DND-41 (cell line): ENCODE measurements around the gene COBL.
A peak's percentile ranks its signal among the peaks of the same experiment; 100 is the strongest.

ENCODE experiments used
- ATAC-seq: fragments of 200-7000 bp; cut with Tn5 transposase; 3 replicates; pipeline ENCODE4 v1.9.1; 2021; ENCODE audit warnings: low read depth; ENCODE audit not compliant: insufficient read depth
- DNase-seq: peaks from one replicate; pipeline ENCODE4 v3.0.0-alpha.2; 2020
- H2AFZ ChIP-seq: 2 replicates; pipeline ENCODE4 v1.6.0; 2012; ENCODE audit warnings: low read depth, low read length
- H3K27ac ChIP-seq: 2 replicates; pipeline ENCODE4 v1.5.1; 2012; ENCODE audit warnings: low read length, inconsistent platforms
- H3K27me3 ChIP-seq: fragments of 200-600 bp; sonication (generic); 2 replicates; pipeline ENCODE4 v1.6.0; 2012; ENCODE audit warnings: low read length, mild to moderate bottlenecking, inconsistent platforms; ENCODE audit not compliant: insufficient read depth, poor library complexity
- H3K36me3 ChIP-seq: 2 replicates; pipeline ENCODE4 v1.5.1; 2012; ENCODE audit warnings: low read length, inconsistent platforms; ENCODE audit not compliant: insufficient read depth
- H3K4me1 ChIP-seq: 2 replicates; pipeline ENCODE4 v1.5.1; 2012; ENCODE audit warnings: mild to moderate bottlenecking, low read length; ENCODE audit not compliant: insufficient read depth
- H3K4me2 ChIP-seq: 2 replicates; pipeline ENCODE4 v1.6.0; 2012; ENCODE audit warnings: mild to moderate bottlenecking, moderate library complexity, low read length, inconsistent platforms; ENCODE audit not compliant: insufficient read depth
- H3K4me3 ChIP-seq, 2 experiments: fragments of 200-600 bp in 1 of 2; shearing (Covaris generic) in 1 of 2; 2 replicates each; pipeline ENCODE4 v1.5.1; 2012 to 2016; ENCODE audit warnings: inconsistent platforms in 2 of 2, low read length in 2 of 2, mild to moderate bottlenecking in 2 of 2, low read depth in 1 of 2, moderate library complexity in 1 of 2
- H3K79me2 ChIP-seq: 2 replicates; pipeline ENCODE4 v1.6.0; 2012; ENCODE audit warnings: low read length, inconsistent platforms; ENCODE audit not compliant: insufficient read depth
- H3K9ac ChIP-seq: 2 replicates; pipeline ENCODE4 v1.6.0; 2012; ENCODE audit warnings: low read depth, mild to moderate bottlenecking, inconsistent platforms, low read length, moderate library complexity
- H3K9me3 ChIP-seq: 2 replicates; pipeline ENCODE4 v1.5.1; 2012; ENCODE audit warnings: low read length, moderate library complexity, mild to moderate bottlenecking, inconsistent platforms; ENCODE audit not compliant: insufficient read depth, severe bottlenecking
- H4K20me1 ChIP-seq: 2 replicates; pipeline ENCODE4 v1.6.0; 2012; ENCODE audit warnings: low read length; ENCODE audit not compliant: insufficient read depth
- EZH2 ChIP-seq: IDR thresholded peaks from 3 replicates; pipeline ENCODE4 v1.6.1; 2012; ENCODE audit warnings: borderline replicate concordance, low read depth, mild to moderate bottlenecking, moderate library complexity, low read length, inconsistent platforms; ENCODE audit not compliant: severe bottlenecking
- TF ChIP-seq, protein P1 (sequence below): IDR thresholded peaks from 2 replicates; pipeline ENCODE4 v1.5.1; 2012; ENCODE audit warnings: borderline replicate concordance, low read length, moderate library complexity, mild to moderate bottlenecking; ENCODE audit not compliant: poor library complexity, severe bottlenecking; ENCODE audit errors: extremely low read depth

The COBL gene

DNA sequence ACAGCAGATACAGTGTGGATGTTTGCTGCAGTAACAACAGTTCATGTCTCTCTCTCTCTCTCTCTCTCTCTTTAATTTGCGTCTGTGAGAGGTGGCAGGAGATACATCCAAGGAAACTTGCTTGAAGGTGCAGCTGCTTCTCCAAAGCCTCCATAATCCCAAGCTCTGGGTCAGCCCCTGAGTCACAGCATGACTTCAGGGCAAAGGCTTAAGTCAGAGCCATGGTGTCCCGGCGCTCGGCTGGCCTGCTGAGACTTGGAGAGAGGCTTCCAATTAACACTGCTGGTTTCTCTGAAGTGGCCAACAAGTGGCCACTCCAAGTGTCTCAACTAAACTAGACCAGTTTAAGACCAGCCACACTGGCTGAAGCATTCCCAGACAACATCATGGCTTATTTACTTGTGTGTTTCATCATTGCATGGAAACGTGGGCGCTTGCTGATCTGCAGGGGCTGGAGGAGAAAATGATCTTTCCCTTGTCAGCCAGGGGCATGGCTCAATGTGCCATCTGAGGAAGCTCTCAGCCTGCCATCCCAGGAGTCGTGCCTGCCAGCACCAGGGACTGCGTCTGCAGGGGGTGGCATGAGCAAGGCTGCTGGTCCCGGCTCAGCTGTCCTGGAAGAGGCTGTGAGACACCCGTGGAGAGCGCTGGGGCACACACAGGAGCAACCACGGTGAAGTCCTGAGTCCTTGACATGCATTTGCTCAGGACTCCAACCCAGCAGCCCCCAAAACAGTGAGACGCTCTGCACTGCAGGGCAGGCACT lies 254.2 kb downstream of the COBL start:
- ATAC-seq (no peak), DNase-seq (no peak)
- H3K27me3 ChIP-seq = peaks cover 3% of the 10 kb centered on the region

DNA sequence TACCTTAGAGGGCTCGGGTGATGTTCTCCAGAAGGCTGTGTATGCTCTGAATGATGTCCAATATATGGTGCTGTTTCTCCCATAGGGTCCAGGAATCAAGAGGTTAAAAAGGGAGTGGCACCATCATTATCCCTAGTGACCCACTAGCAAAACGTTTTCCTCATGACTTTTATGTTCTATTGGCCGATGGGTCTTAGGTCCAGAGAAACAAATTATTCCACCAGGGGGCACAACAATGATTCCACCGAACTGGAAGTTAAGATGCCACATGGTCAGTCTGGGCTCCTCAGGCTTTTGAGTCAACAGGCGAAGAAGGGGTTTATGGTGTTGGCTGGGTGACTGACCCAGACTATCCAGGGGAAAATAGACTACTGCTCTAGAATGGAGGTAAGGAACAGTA lies 256.1 kb downstream of the COBL start:
- no peak for TF ChIP-seq EZH2
- TF ChIP-seq, protein P1, sequence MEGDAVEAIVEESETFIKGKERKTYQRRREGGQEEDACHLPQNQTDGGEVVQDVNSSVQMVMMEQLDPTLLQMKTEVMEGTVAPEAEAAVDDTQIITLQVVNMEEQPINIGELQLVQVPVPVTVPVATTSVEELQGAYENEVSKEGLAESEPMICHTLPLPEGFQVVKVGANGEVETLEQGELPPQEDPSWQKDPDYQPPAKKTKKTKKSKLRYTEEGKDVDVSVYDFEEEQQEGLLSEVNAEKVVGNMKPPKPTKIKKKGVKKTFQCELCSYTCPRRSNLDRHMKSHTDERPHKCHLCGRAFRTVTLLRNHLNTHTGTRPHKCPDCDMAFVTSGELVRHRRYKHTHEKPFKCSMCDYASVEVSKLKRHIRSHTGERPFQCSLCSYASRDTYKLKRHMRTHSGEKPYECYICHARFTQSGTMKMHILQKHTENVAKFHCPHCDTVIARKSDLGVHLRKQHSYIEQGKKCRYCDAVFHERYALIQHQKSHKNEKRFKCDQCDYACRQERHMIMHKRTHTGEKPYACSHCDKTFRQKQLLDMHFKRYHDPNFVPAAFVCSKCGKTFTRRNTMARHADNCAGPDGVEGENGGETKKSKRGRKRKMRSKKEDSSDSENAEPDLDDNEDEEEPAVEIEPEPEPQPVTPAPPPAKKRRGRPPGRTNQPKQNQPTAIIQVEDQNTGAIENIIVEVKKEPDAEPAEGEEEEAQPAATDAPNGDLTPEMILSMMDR = peak; percentile 18
- Histone ChIP-seq H3K36me3 (no peaks in the 10 kb centered on the region), H4K20me1 (no peaks in the 10 kb centered on the region), H3K27ac (no peak overlapping the region), H2AFZ (no peak overlapping the region), H3K27me3 (peaks cover 3% of the 10 kb centered on the region), H3K4me1 (no peaks in the 10 kb centered on the region), H3K4me2 (no peak overlapping the region), H3K9me3 (no peaks in the 10 kb centered on the region), H3K4me3 (no peak overlapping the region), H3K79me2 (no peaks in the 10 kb centered on the region), H3K9ac (no peak overlapping the region)
- DNase-seq = no peak
- ATAC-seq = no peak

More for the DNA sequence above, 254.2 kb downstream of the COBL start:
- no peaks in the 10 kb centered on the region for H4K20me1 ChIP-seq
- no peaks in the 10 kb centered on the region for H3K79me2 ChIP-seq
- TF ChIP-seq EZH2 = no peak
- TF ChIP-seq, protein P1 = no peak
- no peak overlapping the region for H3K4me3 ChIP-seq
- no peaks in the 10 kb centered on the region for H3K36me3 ChIP-seq
- no peak overlapping the region for H3K4me2 ChIP-seq
- no peak overlapping the region for H3K9ac ChIP-seq
- no peak overlapping the region for H2AFZ ChIP-seq
- no peaks in the 10 kb centered on the region for H3K9me3 ChIP-seq
- no peak overlapping the region for H3K27ac ChIP-seq
- no peaks in the 10 kb centered on the region for H3K4me1 ChIP-seq

DNA sequence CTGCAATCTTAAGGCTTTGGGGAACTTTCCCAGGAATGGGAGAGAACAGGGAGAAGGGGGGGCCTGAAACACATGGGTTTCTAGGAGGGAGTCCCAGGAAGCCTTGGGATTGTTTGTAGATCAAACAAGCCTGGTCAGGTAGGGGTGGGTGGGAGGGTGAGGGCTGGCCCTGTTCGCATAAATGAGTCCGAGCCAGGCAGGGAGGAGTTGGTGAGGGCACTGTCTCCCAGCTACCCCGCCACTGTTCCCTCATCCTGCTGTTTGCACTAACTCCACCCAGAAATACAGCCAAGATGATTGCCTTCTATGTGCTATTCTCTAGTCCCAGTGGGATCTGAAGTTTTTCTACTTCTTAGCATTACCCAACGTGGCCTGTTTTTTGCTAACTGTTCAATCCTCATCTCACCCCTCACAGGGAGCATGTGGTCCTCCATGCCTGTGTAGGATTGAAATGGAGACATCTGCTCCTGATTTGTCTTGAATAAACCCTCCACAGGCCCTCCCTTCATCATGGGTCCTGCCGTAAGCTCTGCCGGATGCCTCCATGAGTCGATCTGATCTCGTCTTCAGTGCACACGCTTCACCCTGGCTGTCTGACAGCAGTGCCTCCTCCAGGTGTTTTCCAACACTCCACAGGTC lies 257.0 kb downstream of the COBL start:
- ATAC-seq = no peak
- H3K79me2 ChIP-seq = no peaks in the 10 kb centered on the region

More for the DNA sequence above, 257.0 kb downstream of the COBL start:
- no peaks in the 10 kb centered on the region for H3K9me3 ChIP-seq
- no peaks in the 10 kb centered on the region for H3K4me1 ChIP-seq
- H3K27me3 ChIP-seq = peaks cover 3% of the 10 kb centered on the region
- no peak overlapping the region for H2AFZ ChIP-seq
- H3K36me3 ChIP-seq = no peaks in the 10 kb centered on the region
- H3K4me3 ChIP-seq = no peak overlapping the region
- no peaks in the 10 kb centered on the region for H4K20me1 ChIP-seq
- no peak overlapping the region for H3K27ac ChIP-seq
- TF ChIP-seq EZH2 = no peak
- TF ChIP-seq, protein P1 = no peak
- no peak overlapping the region for H3K4me2 ChIP-seq
- no peak overlapping the region for H3K9ac ChIP-seq
- DNase-seq = no peak
